HEK293T (cell line): ENCODE measurements around the gene SDHA.

Experiments used
- ELF4 ChIP-seq: fragments of 450-650 bp; IDR thresholded peaks from 2 replicates; pipeline ENCODE4 v1.6.1; 2017; ENCODE audit warnings: antibody characterized with exemption
- HDGF ChIP-seq: fragments of 450-650 bp; IDR thresholded peaks from 2 replicates; pipeline ENCODE4 v1.6.1; 2017; ENCODE audit warnings: antibody characterized with exemption, borderline replicate concordance
- SP1 ChIP-seq: fragments of 450-650 bp; IDR thresholded peaks from 2 replicates; pipeline ENCODE4 v1.6.1; 2017
- SUZ12 ChIP-seq: fragments of 450-650 bp; IDR thresholded peaks from 2 replicates; pipeline ENCODE4 v1.6.1; 2016; ENCODE audit warnings: mild to moderate bottlenecking

GRCh38 chr5:180286-180918 lies 37.7 kb upstream of the SDHA start:
- no peak for TF ChIP-seq SUZ12
- no peak for TF ChIP-seq ELF4
- TF ChIP-seq SP1, result no peak
- no peak for TF ChIP-seq HDGF
